Mesendoderm (in vitro differentiated cells): ENCODE measurements around the gene PODXL.

Source experiments
- DNase-seq: peaks from one replicate; pipeline ENCODE4 v3.0.0; 2013
- H2AK5ac ChIP-seq: 2 replicates; pipeline ENCODE4 v1.6.1; 2013; ENCODE audit warnings: low read length, inconsistent platforms
- H2BK120ac ChIP-seq: 2 replicates; pipeline ENCODE4 v1.6.1; 2013; ENCODE audit warnings: low read depth, mild to moderate bottlenecking, low read length, moderate library complexity, mixed read lengths
- H2BK15ac ChIP-seq: replicated peaks from 2 replicates; pipeline ENCODE4 v1.6.1; 2013; ENCODE audit warnings: low read depth, mild to moderate bottlenecking, moderate library complexity
- H2BK5ac ChIP-seq: 2 replicates; pipeline ENCODE4 v1.6.1; 2013; ENCODE audit warnings: low read length, inconsistent platforms
- H3K18ac ChIP-seq: 2 replicates; pipeline ENCODE4 v1.6.1; 2013; ENCODE audit warnings: mild to moderate bottlenecking, low read length, mixed read lengths
- H3K23ac ChIP-seq: one replicate; pipeline ENCODE4 v1.6.1; 2013; ENCODE audit warnings: low read length
- H3K27ac ChIP-seq: 2 replicates; pipeline ENCODE4 v1.5.1; 2013; ENCODE audit warnings: low read depth, mild to moderate bottlenecking, inconsistent platforms, low read length, moderate library complexity
- H3K27me3 ChIP-seq: 2 replicates; pipeline ENCODE4 v1.6.1; 2013; ENCODE audit warnings: low read length, control low read depth, mild to moderate bottlenecking, inconsistent platforms; ENCODE audit not compliant: insufficient read depth, poor library complexity
- H3K36me3 ChIP-seq: 2 replicates; pipeline ENCODE4 v1.6.1; 2013; ENCODE audit warnings: low read length, inconsistent platforms; ENCODE audit not compliant: control insufficient read depth, insufficient read depth
- H3K4ac ChIP-seq: one replicate; pipeline ENCODE4 v1.6.1; 2013; ENCODE audit warnings: low read depth, mild to moderate bottlenecking, low read length, moderate library complexity
- H3K4me1 ChIP-seq: 2 replicates; pipeline ENCODE4 v1.6.1; 2013; ENCODE audit warnings: low read depth, low read length, inconsistent platforms; ENCODE audit not compliant: control insufficient read depth
- H3K4me2 ChIP-seq: 2 replicates; pipeline ENCODE4 v1.6.1; 2013; ENCODE audit warnings: low read length
- H3K4me3 ChIP-seq: 2 replicates; pipeline ENCODE4 v1.5.1; 2013; ENCODE audit warnings: mild to moderate bottlenecking, low read length
- H3K56ac ChIP-seq: one replicate; pipeline ENCODE4 v1.6.1; 2013; ENCODE audit warnings: low read length
- H3K79me1 ChIP-seq: 2 replicates; pipeline ENCODE4 v1.6.1; 2013; ENCODE audit warnings: low read length, inconsistent platforms
- H3K79me2 ChIP-seq: 2 replicates; pipeline ENCODE4 v1.6.1; 2013; ENCODE audit warnings: mild to moderate bottlenecking, low read length; ENCODE audit not compliant: control insufficient read depth, insufficient read depth
- H3K9ac ChIP-seq: 2 replicates; pipeline ENCODE4 v1.6.1; 2013; ENCODE audit warnings: low read length, inconsistent platforms
- H4K5ac ChIP-seq: one replicate; pipeline ENCODE4 v1.6.1; 2013; ENCODE audit warnings: low read length
- H4K8ac ChIP-seq: one replicate; pipeline ENCODE4 v1.6.1; 2013; ENCODE audit warnings: low read depth, mild to moderate bottlenecking, control low read depth, low read length, moderate library complexity
- WGBS: extraction: QIAGEN DNeasy Blood & Tissue Kit; methylation state at CpG from one replicate; pipeline ENCODE4 v1.1.7; 2013; ENCODE audit warnings: low lambda C conversion rate, missing lambda C conversion rate; ENCODE audit not compliant: insufficient coverage; ENCODE audit errors: extremely low coverage; 5-methylcytosine and 5-hydroxymethylcytosine counted together

PODXL gene

GRCh38 chr7:131493581-131493980, 62.8 kb downstream of the PODXL start:
- no peak for DNase-seq
- H3K4me1 ChIP-seq, result no peaks in the 10 kb centered on the region
- H3K79me2 ChIP-seq, result no peaks in the 10 kb centered on the region
- H2AK5ac ChIP-seq, result no peak overlapping the region
- no peak overlapping the region for H3K56ac ChIP-seq
- H3K23ac ChIP-seq, result no peak overlapping the region
- H3K4ac ChIP-seq, result no peak overlapping the region
- no peak overlapping the region for H3K18ac ChIP-seq
- H2BK120ac ChIP-seq, result no peak overlapping the region
- no peak overlapping the region for H3K27ac ChIP-seq
- no peak overlapping the region for H3K9ac ChIP-seq
- H2BK15ac ChIP-seq, result no peak overlapping the region
- no peaks in the 10 kb centered on the region for H3K27me3 ChIP-seq
- H2BK5ac ChIP-seq, result no peak overlapping the region
- no peaks in the 10 kb centered on the region for H3K36me3 ChIP-seq
- no peak overlapping the region for H3K4me2 ChIP-seq
- no peak overlapping the region for H3K4me3 ChIP-seq
- no peak overlapping the region for H4K5ac ChIP-seq
- H4K8ac ChIP-seq, result no peak overlapping the region
- H3K79me1 ChIP-seq, result no peaks in the 10 kb centered on the region

GRCh38 chr7:131493081-131493480, 63.3 kb downstream of the PODXL start:
- no peaks in the 10 kb centered on the region for H3K79me1 ChIP-seq
- WGBS, result no CpG with 5 or more reads among the region's 2 CpGs

GRCh38 chr7:131489881-131490280, 66.5 kb downstream of the PODXL start:
- Histone ChIP-seq H3K79me1 (no peaks in the 10 kb centered on the region), H3K56ac (no peak overlapping the region), H4K8ac (no peak overlapping the region), H4K5ac (no peak overlapping the region), H3K23ac (no peak overlapping the region), H3K9ac (no peak overlapping the region), H3K4me1 (no peaks in the 10 kb centered on the region), H3K36me3 (no peaks in the 10 kb centered on the region), H2BK5ac (no peak overlapping the region), H2BK15ac (no peak overlapping the region), H3K27me3 (no peaks in the 10 kb centered on the region), H3K4me3 (no peak overlapping the region), H3K79me2 (no peaks in the 10 kb centered on the region), H3K18ac (no peak overlapping the region), H2BK120ac (no peak overlapping the region), H2AK5ac (no peak overlapping the region), H3K27ac (no peak overlapping the region), H3K4me2 (no peak overlapping the region), H3K4ac (no peak overlapping the region)
- no peak for DNase-seq
- no CpG with 5 or more reads among the region's 4 CpGs for WGBS

More at GRCh38 chr7:131493081-131493480, 63.3 kb downstream of the PODXL start:
- Histone ChIP-seq H2BK15ac (no peak overlapping the region), H3K27ac (no peak overlapping the region), H3K36me3 (no peaks in the 10 kb centered on the region), H2BK120ac (no peak overlapping the region), H3K27me3 (no peaks in the 10 kb centered on the region), H3K4me2 (no peak overlapping the region), H3K23ac (no peak overlapping the region), H3K79me2 (no peaks in the 10 kb centered on the region), H4K5ac (no peak overlapping the region), H2BK5ac (no peak overlapping the region), H3K18ac (no peak overlapping the region), H3K4me3 (no peak overlapping the region), H2AK5ac (no peak overlapping the region), H4K8ac (no peak overlapping the region), H3K4ac (no peak overlapping the region), H3K56ac (no peak overlapping the region), H3K4me1 (no peaks in the 10 kb centered on the region), H3K9ac (no peak overlapping the region)
- no peak for DNase-seq

- no peak overlapping the region for H2AK5ac ChIP-seq
- no peak overlapping the region for H3K4me2 ChIP-seq
- H3K27ac ChIP-seq, result no peak overlapping the region
- WGBS, result no CpG with 5 or more reads among the region's 1 CpG
- H3K23ac ChIP-seq, result no peak overlapping the region
- H3K4me1 ChIP-seq, result no peaks in the 10 kb centered on the region
- no peaks in the 10 kb centered on the region for H3K36me3 ChIP-seq
- no peak overlapping the region for H3K4ac ChIP-seq
- H3K27me3 ChIP-seq, result no peaks in the 10 kb centered on the region
- H2BK120ac ChIP-seq, result no peak overlapping the region
- H3K79me1 ChIP-seq, result no peaks in the 10 kb centered on the region
- no peaks in the 10 kb centered on the region for H3K79me2 ChIP-seq
- no peak overlapping the region for H3K4me3 ChIP-seq
- H4K5ac ChIP-seq, result no peak overlapping the region
- DNase-seq, result no peak
- no peak overlapping the region for H2BK15ac ChIP-seq
- no peak overlapping the region for H3K56ac ChIP-seq
- no peak overlapping the region for H2BK5ac ChIP-seq
- H3K9ac ChIP-seq, result no peak overlapping the region
- no peak overlapping the region for H3K18ac ChIP-seq
- H4K8ac ChIP-seq, result no peak overlapping the region
Observed at GRCh38 chr7:131489196-131489595, 67.2 kb downstream of the PODXL start.

- no peak overlapping the region for H3K4me2 ChIP-seq
- no peak overlapping the region for H3K27ac ChIP-seq
- no peaks in the 10 kb centered on the region for H3K27me3 ChIP-seq
- DNase-seq, result no peak
- no peaks in the 10 kb centered on the region for H3K36me3 ChIP-seq
- H2BK5ac ChIP-seq, result no peak overlapping the region
- no peak overlapping the region for H3K9ac ChIP-seq
- H2BK120ac ChIP-seq, result no peak overlapping the region
- H3K56ac ChIP-seq, result no peak overlapping the region
- no peak overlapping the region for H3K18ac ChIP-seq
- H3K79me1 ChIP-seq, result no peaks in the 10 kb centered on the region
- H2AK5ac ChIP-seq, result no peak overlapping the region
- H3K4me1 ChIP-seq, result no peaks in the 10 kb centered on the region
- H3K23ac ChIP-seq, result no peak overlapping the region
- no peak overlapping the region for H4K8ac ChIP-seq
- no peak overlapping the region for H2BK15ac ChIP-seq
- H4K5ac ChIP-seq, result no peak overlapping the region
- no peak overlapping the region for H3K4me3 ChIP-seq
- no peaks in the 10 kb centered on the region for H3K79me2 ChIP-seq
- WGBS, result no CpG with 5 or more reads among the region's 2 CpGs
- H3K4ac ChIP-seq, result no peak overlapping the region
Observed at GRCh38 chr7:131488361-131488760, 68.1 kb downstream of the PODXL start.

- Histone ChIP-seq H3K27me3 (no peaks in the 10 kb centered on the region), H3K4me3 (no peak overlapping the region), H4K8ac (no peak overlapping the region), H2AK5ac (no peak overlapping the region), H2BK15ac (no peak overlapping the region), H4K5ac (no peak overlapping the region), H3K27ac (no peak overlapping the region), H3K9ac (no peak overlapping the region), H3K36me3 (no peaks in the 10 kb centered on the region), H3K79me2 (no peaks in the 10 kb centered on the region), H3K4ac (no peak overlapping the region), H3K4me2 (no peak overlapping the region), H2BK120ac (no peak overlapping the region), H3K4me1 (no peaks in the 10 kb centered on the region), H3K23ac (no peak overlapping the region), H3K56ac (no peak overlapping the region), H3K79me1 (no peaks in the 10 kb centered on the region), H2BK5ac (no peak overlapping the region), H3K18ac (no peak overlapping the region)
- no peak for DNase-seq
- no CpG with 5 or more reads among the region's 1 CpG for WGBS
Observed at GRCh38 chr7:131487217-131487616, 69.2 kb downstream of the PODXL start.
